HFF-Myc (cell line): Measurements from ENCODE around the gene EEF1G.

Experiments used
- DNase-seq: peaks from one replicate; pipeline ENCODE4 v3.0.0-alpha.2; 2011; ENCODE audit warnings: low read depth; ENCODE audit errors: extremely low read depth
- H3K4me3 ChIP-seq: replicated peaks from 2 replicates; pipeline ENCODE4 v1.5.1; 2011; ENCODE audit warnings: low read depth, mild to moderate bottlenecking, control low read depth, low read length
- TF ChIP-seq, protein P1 (sequence below): IDR thresholded peaks from 2 replicates; pipeline ENCODE4 v1.5.1; 2012; ENCODE audit warnings: mild to moderate bottlenecking, low read depth, low read length, control low read depth; ENCODE audit errors: missing control alignments

EEF1G gene

DNA sequence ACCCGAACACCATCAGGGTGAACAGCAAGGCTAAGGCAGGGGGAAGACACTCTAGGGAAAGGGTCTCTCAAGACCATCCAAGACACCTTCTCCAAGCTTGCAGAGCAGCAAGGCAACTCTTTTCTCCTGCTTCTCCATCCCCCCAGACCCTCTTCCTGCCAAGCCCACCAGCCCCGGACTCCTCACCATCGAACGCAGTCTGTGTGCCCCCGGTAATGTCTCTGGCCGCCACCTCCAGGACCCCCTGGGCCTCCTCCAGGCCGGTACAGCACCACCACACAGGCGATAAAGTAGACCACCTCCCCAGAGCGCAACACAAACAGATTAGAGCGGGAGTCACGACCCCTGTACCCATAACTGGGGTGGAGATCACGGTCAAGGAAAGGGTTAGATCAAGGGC is 35.1 kb upstream of the EEF1G start:
- TF ChIP-seq, protein P1, sequence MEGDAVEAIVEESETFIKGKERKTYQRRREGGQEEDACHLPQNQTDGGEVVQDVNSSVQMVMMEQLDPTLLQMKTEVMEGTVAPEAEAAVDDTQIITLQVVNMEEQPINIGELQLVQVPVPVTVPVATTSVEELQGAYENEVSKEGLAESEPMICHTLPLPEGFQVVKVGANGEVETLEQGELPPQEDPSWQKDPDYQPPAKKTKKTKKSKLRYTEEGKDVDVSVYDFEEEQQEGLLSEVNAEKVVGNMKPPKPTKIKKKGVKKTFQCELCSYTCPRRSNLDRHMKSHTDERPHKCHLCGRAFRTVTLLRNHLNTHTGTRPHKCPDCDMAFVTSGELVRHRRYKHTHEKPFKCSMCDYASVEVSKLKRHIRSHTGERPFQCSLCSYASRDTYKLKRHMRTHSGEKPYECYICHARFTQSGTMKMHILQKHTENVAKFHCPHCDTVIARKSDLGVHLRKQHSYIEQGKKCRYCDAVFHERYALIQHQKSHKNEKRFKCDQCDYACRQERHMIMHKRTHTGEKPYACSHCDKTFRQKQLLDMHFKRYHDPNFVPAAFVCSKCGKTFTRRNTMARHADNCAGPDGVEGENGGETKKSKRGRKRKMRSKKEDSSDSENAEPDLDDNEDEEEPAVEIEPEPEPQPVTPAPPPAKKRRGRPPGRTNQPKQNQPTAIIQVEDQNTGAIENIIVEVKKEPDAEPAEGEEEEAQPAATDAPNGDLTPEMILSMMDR, result no peak
- DNase-seq, result no peak
- no peak overlapping the region for H3K4me3 ChIP-seq

DNA sequence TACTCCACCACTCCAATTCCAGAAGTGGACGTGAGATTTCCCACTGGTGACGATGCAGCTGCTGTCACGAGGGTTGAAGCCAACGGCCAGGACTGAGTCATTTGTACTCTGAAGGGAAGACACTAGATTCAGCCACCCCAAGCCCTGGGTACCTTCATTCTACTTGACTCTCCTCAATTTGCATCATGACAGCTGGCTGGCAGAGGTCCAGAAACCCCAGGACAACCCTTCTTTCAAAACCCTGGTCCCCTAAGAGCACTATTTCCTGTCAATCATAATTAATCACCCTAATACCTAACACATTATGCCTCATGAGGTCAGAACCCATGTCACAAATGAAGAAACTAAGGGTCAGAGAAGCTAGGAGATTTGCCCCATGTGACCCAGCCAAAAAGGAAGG is 34.0 kb upstream of the EEF1G start:
- TF ChIP-seq, protein P1, result no peak
- no peak for DNase-seq

DNA sequence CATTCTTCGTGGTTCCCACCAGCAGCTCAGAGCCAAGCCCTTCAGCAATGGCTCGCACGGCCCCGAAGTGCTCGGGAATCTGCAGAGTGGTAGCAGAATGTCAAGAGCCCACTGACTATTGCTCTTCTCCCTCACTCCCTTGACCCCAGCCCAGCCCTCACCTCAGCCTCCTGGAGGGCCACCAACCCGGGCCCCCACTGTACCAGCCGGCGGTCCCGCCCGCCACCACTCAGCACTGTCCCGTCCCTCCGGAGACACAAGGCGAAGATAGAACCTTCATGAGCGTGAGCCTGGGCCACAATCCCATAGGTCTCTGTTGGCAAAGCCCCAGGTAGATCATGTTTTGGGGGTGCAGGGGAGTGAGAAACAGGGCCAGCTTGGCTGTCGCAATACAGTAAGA is 32.2 kb upstream of the EEF1G start:
- no peak overlapping the region for H3K4me3 ChIP-seq
- no peak for DNase-seq
- TF ChIP-seq, protein P1, result no peak

More for the DNA sequence above, 34.0 kb upstream of the EEF1G start:
- H3K4me3 ChIP-seq, result no peak overlapping the region

DNA sequence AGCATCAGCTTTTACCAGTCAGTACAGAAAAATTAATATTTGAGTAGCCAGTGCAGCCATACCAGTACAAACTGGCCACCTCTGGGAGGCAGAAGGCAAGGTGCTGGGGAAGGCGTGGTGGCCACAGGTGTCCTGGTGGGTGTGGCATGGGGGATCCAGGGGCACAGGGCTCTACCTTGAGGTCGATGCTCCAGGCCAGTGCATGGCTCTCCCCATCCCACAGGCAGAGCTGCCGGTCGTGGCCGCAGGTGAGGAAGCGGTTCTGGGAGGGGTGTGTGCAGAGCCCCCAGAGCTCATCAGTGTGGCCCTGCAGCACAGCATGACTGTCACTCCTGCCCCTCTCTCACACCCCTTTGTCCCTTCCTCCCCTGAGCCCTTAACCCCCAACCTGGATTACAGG is 31.8 kb upstream of the EEF1G start:
- TF ChIP-seq, protein P1, result no peak
- no peak overlapping the region for H3K4me3 ChIP-seq
- no peak for DNase-seq

DNA sequence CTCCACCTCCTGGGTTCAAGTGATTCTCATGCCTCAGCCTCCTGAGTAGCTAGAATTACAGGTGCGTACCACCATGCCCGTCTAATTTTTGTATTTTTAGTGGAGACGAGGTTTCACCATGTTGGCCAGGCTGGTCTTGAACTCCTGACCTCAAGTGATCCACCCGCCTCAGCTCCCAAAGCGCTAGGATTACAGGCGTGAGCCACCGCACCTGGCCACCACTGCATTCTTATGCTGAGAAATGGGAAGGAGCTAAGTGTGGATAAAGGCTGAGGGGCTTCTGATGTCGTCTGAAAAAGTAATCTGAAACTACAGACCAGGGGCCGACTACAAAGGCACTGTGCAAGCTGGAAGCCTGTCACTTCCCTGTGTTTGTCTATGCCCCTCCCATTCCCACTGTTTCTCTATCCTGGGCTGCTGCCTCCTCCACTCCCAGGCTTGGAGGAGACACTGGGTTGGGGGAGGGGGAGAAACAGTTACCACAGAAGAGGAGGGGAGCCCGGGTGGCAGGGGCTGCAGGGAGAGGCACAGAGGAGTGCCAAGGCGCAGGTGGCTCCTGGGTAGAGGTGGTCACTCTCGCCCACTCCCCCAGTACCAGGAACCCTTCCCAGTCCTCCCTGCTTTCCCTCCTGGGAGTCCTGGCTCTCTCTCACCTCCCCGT is 30.9 kb upstream of the EEF1G start:
- no peak overlapping the region for H3K4me3 ChIP-seq
- DNase-seq, result no peak
- TF ChIP-seq, protein P1, result no peak

DNA sequence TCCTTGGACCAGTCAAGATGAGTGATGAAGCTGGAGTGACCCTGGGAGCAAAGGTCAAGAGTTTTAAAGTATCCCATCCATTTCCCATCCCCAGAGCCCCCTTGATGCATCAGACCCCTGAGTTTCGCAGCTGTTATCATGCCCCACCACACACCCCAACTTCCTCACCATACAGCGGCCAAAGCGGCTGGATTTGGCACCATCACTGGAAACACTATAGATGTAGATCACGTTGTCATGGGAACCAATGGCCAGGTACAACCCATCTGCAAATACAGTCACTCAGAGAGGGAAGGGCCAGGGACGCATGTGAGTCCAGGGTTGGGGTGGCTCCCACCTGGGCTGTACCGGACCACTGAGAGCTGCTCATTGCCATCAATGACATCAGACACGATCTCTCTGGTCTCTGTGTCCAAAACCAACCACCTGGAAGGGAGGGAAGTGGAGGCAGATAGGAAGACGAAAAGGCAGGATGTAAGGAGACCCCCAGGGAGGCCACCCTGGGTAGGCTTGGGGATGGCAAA is 30.1 kb upstream of the EEF1G start:
- no peak overlapping the region for H3K4me3 ChIP-seq
- no peak for DNase-seq
- TF ChIP-seq, protein P1, result no peak

DNA sequence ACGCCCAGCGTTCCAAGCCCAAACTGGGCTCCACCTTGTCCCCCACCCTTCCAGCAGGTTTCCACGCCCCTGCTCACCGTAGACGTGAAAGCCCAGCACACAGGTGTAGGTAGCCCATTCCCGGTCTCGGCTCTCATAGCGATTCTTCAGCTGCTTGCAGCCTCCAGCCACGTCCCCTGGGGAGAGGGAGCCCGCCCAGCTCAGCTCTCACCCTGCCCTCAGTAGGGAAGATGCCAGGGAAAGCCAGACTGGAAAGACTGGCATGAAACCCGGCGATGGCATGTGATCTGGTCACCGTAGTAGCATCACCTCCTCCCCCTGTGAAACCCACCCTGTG is 29.3 kb upstream of the EEF1G start:
- DNase-seq, result no peak
- TF ChIP-seq, protein P1, result no peak
- H3K4me3 ChIP-seq, result peak overlapping the region; percentile 92
